Right lung (tissue), 5 donors: ENCODE measurements around the gene ZNF628. TPM values are rescaled to one million over a fixed set of nuclear protein-coding genes. Genes with fewer than 3 reads are reported as not detected.

ENCODE experiments used
- DNase-seq, 2 donors: peaks; one replicate each; pipeline ENCODE4 v3.0.0-alpha.2; 2013
- polyA plus RNA-seq, 5 donors: library from polyadenylated mRNA; unstranded; fragments of 120-200 nt; gene quantifications; one replicate each; pipeline versions ENCODE4 v1.2.1 to v1.2.3, GENCODE V29; 2013; ENCODE audit warnings: inconsistent platforms in 1 of 5, low replicate concordance in 1 of 5; ENCODE audit not compliant: insufficient read length in 5 of 5, insufficient read depth in 1 of 5

Gene ZNF628
- polyA plus RNA-seq, 5 donors, result 2.0 to 7.0 (median 2.2) TPM

DNA sequence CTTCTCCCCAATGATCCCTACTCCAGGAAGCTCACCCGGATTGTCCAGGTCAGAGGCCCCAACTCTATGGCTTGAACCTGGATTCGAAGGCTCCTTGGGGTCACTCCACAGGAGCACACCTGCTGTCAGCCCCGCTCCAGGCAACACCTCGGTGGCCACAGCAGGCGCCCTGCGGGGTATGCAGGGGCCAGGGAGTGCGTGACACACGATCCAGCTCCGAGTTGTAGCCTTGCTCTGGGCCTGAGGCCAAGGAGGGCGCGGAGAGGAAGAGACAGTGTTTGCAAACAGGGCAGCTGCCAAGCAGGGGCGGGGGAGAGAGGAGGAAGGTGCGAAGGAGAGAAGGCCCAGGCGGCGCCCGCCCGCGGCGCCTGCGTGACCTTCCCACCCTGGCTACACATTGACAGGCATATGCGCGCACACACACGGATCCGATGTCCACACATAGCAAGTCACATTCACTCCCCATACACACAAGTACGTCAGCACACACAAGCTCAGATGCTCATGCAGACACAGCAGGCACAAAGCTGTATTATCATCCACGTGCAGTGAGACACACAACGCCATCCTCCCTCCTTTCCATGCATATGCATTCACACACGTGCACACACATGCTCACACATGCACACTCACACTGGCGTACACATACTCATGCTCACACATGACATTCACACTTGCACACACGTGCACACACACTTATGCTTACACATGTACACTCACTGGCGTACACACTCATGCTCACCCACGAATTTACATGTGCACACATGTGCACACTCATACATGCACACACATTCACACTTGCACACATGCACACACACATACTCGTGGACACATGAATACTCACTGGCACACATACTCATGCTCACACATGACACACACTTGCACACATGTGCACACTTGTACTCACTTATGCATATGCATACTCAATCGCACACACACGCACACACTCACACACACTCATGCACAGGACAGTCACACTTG lies 50.1 kb downstream of the ZNF628 start:
- peak; percentile 72 to 83 for DNase-seq

GRCh38 chr19:55527197-55528029 lies 51.0 kb downstream of the ZNF628 start:
- no peak for DNase-seq

DNA sequence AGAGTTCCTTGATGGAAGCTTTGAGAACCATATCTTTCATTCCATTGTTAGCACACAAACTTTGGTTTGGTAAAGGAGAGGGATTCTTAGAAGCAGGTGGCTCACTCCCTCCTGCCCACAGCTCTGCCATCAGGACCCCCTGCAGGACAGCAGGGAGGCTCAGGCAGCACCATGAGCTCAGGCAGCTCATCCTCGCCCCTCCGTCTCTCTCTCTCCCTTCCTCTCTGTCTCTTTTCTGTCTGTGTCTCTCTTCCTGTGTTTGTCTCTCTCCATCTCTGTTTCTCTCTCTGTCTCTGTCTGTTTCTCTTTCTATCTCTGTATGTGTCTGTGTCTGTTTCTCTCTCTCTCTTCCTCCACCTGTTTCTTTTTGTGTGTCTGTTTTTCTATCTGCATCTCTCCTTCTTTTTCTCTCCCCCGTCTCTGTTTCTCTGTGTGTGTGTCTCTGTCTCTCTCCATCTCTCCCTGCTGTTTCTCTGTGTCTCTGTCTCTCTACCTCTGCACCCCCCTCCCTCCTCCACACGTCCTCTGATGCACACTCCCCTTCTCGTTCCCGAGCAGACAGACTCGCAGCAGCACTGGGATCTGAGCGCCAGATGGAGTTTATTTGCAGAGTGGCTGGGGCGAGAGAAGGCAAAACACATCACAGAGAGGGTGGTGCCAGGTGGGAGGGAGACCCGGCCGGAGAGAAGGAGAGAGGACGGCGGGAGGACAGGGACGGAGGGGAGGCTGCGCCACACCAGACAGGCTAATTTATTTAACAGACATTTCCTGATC lies 51.8 kb downstream of the ZNF628 start:
- DNase-seq, result no peak

DNA sequence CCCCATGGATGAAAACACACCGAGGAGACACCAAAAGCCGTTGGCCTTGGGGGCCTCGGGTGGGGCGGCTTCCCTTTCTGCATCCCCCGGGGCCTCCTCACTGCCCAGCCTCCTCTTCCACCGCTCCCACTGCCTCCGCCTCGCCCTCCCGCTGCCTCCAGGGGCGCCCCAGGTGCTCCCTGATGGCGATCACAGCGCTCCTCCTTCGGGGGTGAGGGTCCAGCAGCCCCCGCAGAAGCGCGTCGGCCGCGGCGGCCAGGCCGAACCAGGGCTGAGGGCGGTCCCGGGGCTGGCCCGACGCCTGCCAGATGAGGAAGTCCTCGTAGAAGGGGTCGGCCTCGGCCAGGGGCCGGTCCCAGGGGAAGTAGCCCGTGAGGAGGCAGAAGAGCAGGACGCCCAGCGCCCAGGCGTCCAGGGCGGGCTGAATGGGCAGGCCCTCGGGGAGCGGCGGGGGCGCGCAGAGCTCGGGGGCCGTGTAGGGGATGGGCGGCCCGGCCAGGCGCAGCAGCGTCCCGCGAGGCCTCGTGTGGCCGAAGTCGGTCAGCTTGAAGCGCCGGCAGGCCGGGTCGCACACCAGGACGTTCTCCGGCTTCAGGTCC lies 53.3 kb downstream of the ZNF628 start:
- DNase-seq, result no peak

- no peak for DNase-seq
These were observed 54.6 kb downstream of the ZNF628 start for GRCh38 chr19:55530996-55531395.

Other genes with a start within 250 kb of the ZNF628 start
- 1 to 10 TPM; 2.1 to 5.0 (median 3.4) TPM for gene TMEM86B, start 247.9 kb upstream of the ZNF628 start, polyA plus RNA-seq
- gene PPP6R1, start 217.6 kb upstream of the ZNF628 start, polyA plus RNA-seq, result 10 to 100 TPM; 28.8 to 46.0 (median 35.3) TPM
- gene HSPBP1, start 196.5 kb upstream of the ZNF628 start, polyA plus RNA-seq, result 10 to 100 TPM; 20.9 to 50.7 (median 28.5) TPM
- gene BRSK1, start 192.6 kb upstream of the ZNF628 start, polyA plus RNA-seq, result 10 to 100 TPM; 10.2 to 20.8 (median 15.7) TPM
- gene TMEM150B, start 151.3 kb upstream of the ZNF628 start, polyA plus RNA-seq, result under 1 TPM; 0.56 to 0.83 (median 0.64) TPM
- gene KMT5C, start 136.7 kb upstream of the ZNF628 start, polyA plus RNA-seq, result 10 to 100 TPM; 16.0 to 30.0 (median 22.8) TPM
- gene COX6B2, start 121.9 kb upstream of the ZNF628 start, polyA plus RNA-seq, result 1 to 10 TPM in 1 of 5 donors, under 1 TPM in 4; 0.14 to 1.4 (median 0.35) TPM
- under 1 TPM in 2 of 5 donors, not detected in 3; 0.04 to 0.06 TPM for gene GARIN5B, start 113.4 kb upstream of the ZNF628 start, polyA plus RNA-seq
- gene IL11, start 106.2 kb upstream of the ZNF628 start, polyA plus RNA-seq, result under 1 TPM; 0.26 to 0.76 (median 0.49) TPM
- gene TMEM190, start 99.8 kb upstream of the ZNF628 start, polyA plus RNA-seq, result 10 to 100 TPM in 2 of 5 donors, 1 to 10 TPM in 2, under 1 TPM in 1; 0.93 to 13.6 (median 6.6) TPM
- gene TMEM238, start 92.3 kb upstream of the ZNF628 start, polyA plus RNA-seq, result 1 to 10 TPM in 2 of 5 donors, under 1 TPM in 3; 0.23 to 2.3 (median 0.77) TPM
- gene RPL28, start 90.7 kb upstream of the ZNF628 start, polyA plus RNA-seq, result 1,000 to 10,000 TPM in 4 of 5 donors, 100 to 1,000 TPM in 1; 947 to 1,993 (median 1,238) TPM
- 10 to 100 TPM; 32.8 to 53.3 (median 35.3) TPM for gene UBE2S, start 68.8 kb upstream of the ZNF628 start, polyA plus RNA-seq
- gene SHISA7, start 33.3 kb upstream of the ZNF628 start, polyA plus RNA-seq, result under 1 TPM; 0.16 to 0.23 (median 0.18) TPM
- gene ISOC2, start 15.0 kb upstream of the ZNF628 start, polyA plus RNA-seq, result 10 to 100 TPM; 21.5 to 53.9 (median 25.7) TPM
- gene C19orf85, start 11.9 kb upstream of the ZNF628 start, polyA plus RNA-seq, result not detected
- 10 to 100 TPM; 28.6 to 60.8 (median 42.3) TPM for gene NAT14, start 8.6 kb downstream of the ZNF628 start, polyA plus RNA-seq
- gene SSC5D, start 11.8 kb downstream of the ZNF628 start, polyA plus RNA-seq, result 10 to 100 TPM in 1 of 5 donors, 1 to 10 TPM in 4; 3.1 to 15.6 (median 8.8) TPM
- under 1 TPM in 1 of 5 donors, not detected in 4; 0.41 TPM for gene SBK2, start 60.5 kb downstream of the ZNF628 start, polyA plus RNA-seq
- gene SBK3, start 68.9 kb downstream of the ZNF628 start, polyA plus RNA-seq, result 1 to 10 TPM in 1 of 5 donors, under 1 TPM in 4; 0.55 to 1.2 (median 0.73) TPM
- 10 to 100 TPM in 4 of 5 donors, 1 to 10 TPM in 1; 10.0 to 20.2 (median 13.7) TPM for gene ZNF579, start 104.2 kb downstream of the ZNF628 start, polyA plus RNA-seq
- 10 to 100 TPM; 16.3 to 24.9 (median 19.1) TPM for gene FIZ1, start 122.9 kb downstream of the ZNF628 start, polyA plus RNA-seq
- gene ZNF524, start 123.7 kb downstream of the ZNF628 start, polyA plus RNA-seq, result 10 to 100 TPM in 1 of 5 donors, 1 to 10 TPM in 4; 6.0 to 11.8 (median 6.1) TPM
- 10 to 100 TPM in 1 of 5 donors, 1 to 10 TPM in 4; 5.3 to 15.5 (median 7.9) TPM for gene ZNF865, start 129.0 kb downstream of the ZNF628 start, polyA plus RNA-seq
- gene ZNF784, start 147.9 kb downstream of the ZNF628 start, polyA plus RNA-seq, result 10 to 100 TPM in 1 of 5 donors, 1 to 10 TPM in 4; 7.8 to 11.6 (median 8.8) TPM
- 10 to 100 TPM; 32.1 to 56.3 (median 38.3) TPM for gene ZNF580, start 164.4 kb downstream of the ZNF628 start, polyA plus RNA-seq
- gene ZNF581, start 167.0 kb downstream of the ZNF628 start, polyA plus RNA-seq, result 10 to 100 TPM; 23.0 to 36.0 (median 29.5) TPM
- 10 to 100 TPM; 11.2 to 19.3 (median 13.7) TPM for gene CCDC106, start 171.6 kb downstream of the ZNF628 start, polyA plus RNA-seq
- 100 to 1,000 TPM; 137 to 222 (median 182) TPM for gene U2AF2, start 178.4 kb downstream of the ZNF628 start, polyA plus RNA-seq
- 100 to 1,000 TPM in 1 of 5 donors, 10 to 100 TPM in 4; 57.6 to 140 (median 75.7) TPM for gene EPN1, start 198.6 kb downstream of the ZNF628 start, polyA plus RNA-seq